Activated T-helper 17 cell treated with anti-CD3 and anti-CD28 coated beads, Interleukin-2, amount 50 U/mL, for 72 hours (primary cell): ENCODE results near the gene RIMBP2. TPM values are rescaled to one million over a fixed set of nuclear protein-coding genes. Genes with fewer than 3 reads are reported as not detected.

ENCODE experiments used
- ATAC-seq: fragments of 150-1000 bp; cut with Tn5 transposase; replicated peaks from 2 replicates; pipeline ENCODE4 v1.10.0; 2021; ENCODE audit warnings: mild to moderate bottlenecking, moderate library complexity
- H3K27ac Mint-ChIP-seq: one replicate; pipeline ENCODE4 v1.8.0; 2022; ENCODE audit warnings: mixed read lengths
- H3K27me3 Mint-ChIP-seq: one replicate; pipeline ENCODE4 v1.8.0; 2022; ENCODE audit warnings: mixed read lengths
- H3K36me3 Mint-ChIP-seq: one replicate; pipeline ENCODE4 v1.8.0; 2022; ENCODE audit warnings: low read depth, mild to moderate bottlenecking, mixed read lengths
- H3K4me1 Mint-ChIP-seq: one replicate; pipeline ENCODE4 v1.8.0; 2022; ENCODE audit warnings: mixed read lengths
- H3K4me3 Mint-ChIP-seq: one replicate; pipeline ENCODE4 v1.8.0; 2022; ENCODE audit warnings: mild to moderate bottlenecking, mixed read lengths
- H3K9me3 Mint-ChIP-seq: one replicate; pipeline ENCODE4 v1.8.0; 2022; ENCODE audit warnings: mixed read lengths
- total RNA-seq, 2 donors: library from RNA; stranded (reverse); gene quantifications; one replicate each; pipeline ENCODE4 v1.2.3, GENCODE V29; 2022

RIMBP2 gene
- total RNA-seq, 2 donors from 2014 or later = 0.29 TPM; not detected in 1

GRCh38 chr12:130574402-130574801 is 141.7 kb downstream of the RIMBP2 start:
- H3K27ac Mint-ChIP-seq = no peak overlapping the region
- peaks cover 14% of the 10 kb centered on the region for H3K27me3 Mint-ChIP-seq
- H3K9me3 Mint-ChIP-seq = peaks cover 5% of the 10 kb centered on the region
- no peaks in the 10 kb centered on the region for H3K36me3 Mint-ChIP-seq
- no peak for ATAC-seq
- no peaks in the 10 kb centered on the region for H3K4me1 Mint-ChIP-seq
- no peak overlapping the region for H3K4me3 Mint-ChIP-seq

DNA sequence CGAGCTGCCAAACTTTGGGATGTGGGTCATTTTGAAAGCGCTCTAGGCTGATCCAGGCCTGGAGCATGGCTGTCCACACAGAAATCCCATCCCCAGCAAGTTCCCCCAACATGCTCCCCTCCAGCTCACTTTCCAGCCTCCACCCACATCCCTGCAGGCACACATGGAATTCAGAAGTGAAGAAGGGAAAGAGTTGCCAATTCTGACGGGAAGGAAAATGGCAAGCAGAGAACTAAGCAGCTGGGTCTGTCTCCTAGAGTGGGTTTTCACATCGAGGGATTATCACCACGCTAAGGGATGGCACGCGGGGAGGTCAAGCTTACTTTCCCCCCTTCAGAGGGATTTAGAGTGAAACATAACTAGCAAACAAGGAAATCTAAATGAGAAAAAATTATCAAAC is 142.3 kb downstream of the RIMBP2 start:
- Mint-ChIP-seq H3K4me3 (no peak overlapping the region), H3K4me1 (no peaks in the 10 kb centered on the region), H3K9me3 (peaks cover 5% of the 10 kb centered on the region), H3K36me3 (no peaks in the 10 kb centered on the region), H3K27ac (no peak overlapping the region), H3K27me3 (peaks cover 14% of the 10 kb centered on the region)
- no peak for ATAC-seq

DNA sequence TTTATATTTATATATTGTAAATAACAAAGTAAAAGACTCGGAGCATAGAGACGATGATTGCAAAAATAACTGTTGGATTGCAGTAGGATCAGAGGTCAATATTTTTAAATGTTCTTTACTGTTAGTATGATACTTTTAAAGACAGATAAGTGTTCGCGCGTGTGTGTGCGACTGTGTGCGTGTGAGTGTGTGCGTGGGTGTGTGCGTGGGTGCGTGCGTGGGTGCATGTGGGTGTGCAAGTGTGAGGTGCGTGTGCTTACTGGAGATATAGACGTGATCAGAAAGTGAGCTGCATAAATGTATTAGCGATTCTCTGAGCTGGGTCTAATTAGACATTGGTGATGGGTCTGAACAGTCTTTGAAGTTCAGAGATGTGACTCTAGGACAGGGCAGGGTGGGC is 142.9 kb downstream of the RIMBP2 start:
- H3K9me3 Mint-ChIP-seq = peaks cover 5% of the 10 kb centered on the region
- H3K27ac Mint-ChIP-seq = no peak overlapping the region
- ATAC-seq = no peak
- no peaks in the 10 kb centered on the region for H3K36me3 Mint-ChIP-seq
- peaks cover 14% of the 10 kb centered on the region for H3K27me3 Mint-ChIP-seq
- no peak overlapping the region for H3K4me3 Mint-ChIP-seq
- no peaks in the 10 kb centered on the region for H3K4me1 Mint-ChIP-seq

- no peak for ATAC-seq
- no peaks in the 10 kb centered on the region for H3K4me1 Mint-ChIP-seq
Measured at GRCh38 chr12:130572553-130572952, 143.5 kb downstream of the RIMBP2 start.

DNA sequence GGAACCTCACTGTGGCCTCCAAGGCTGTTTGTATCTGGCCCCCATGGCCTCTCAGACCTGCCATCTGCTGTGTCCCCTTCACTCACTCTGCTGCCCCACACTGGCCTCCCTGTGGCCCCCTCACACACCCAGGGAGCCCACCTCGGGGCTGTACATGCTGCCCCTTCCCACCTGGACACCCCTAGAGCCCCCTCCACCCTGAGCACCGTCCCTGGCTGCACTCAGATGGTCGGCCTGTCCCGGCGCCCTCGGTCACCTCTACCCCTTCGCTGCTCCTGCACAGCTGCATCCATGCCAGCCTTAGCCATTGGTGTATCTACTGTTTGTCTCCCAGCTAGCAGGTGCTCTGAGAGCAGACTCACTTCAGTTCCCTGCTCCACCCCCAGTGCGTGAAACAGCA is 144.4 kb downstream of the RIMBP2 start:
- Mint-ChIP-seq H3K27me3 (peaks cover 16% of the 10 kb centered on the region), H3K4me3 (no peak overlapping the region), H3K4me1 (no peaks in the 10 kb centered on the region), H3K9me3 (peaks cover 7% of the 10 kb centered on the region), H3K27ac (no peak overlapping the region), H3K36me3 (no peaks in the 10 kb centered on the region)
- ATAC-seq = no peak

More at GRCh38 chr12:130572553-130572952, 143.5 kb downstream of the RIMBP2 start:
- peaks cover 5% of the 10 kb centered on the region for H3K9me3 Mint-ChIP-seq
- H3K36me3 Mint-ChIP-seq = no peaks in the 10 kb centered on the region
- no peak overlapping the region for H3K4me3 Mint-ChIP-seq
- no peak overlapping the region for H3K27ac Mint-ChIP-seq
- H3K27me3 Mint-ChIP-seq = peaks cover 14% of the 10 kb centered on the region

DNA sequence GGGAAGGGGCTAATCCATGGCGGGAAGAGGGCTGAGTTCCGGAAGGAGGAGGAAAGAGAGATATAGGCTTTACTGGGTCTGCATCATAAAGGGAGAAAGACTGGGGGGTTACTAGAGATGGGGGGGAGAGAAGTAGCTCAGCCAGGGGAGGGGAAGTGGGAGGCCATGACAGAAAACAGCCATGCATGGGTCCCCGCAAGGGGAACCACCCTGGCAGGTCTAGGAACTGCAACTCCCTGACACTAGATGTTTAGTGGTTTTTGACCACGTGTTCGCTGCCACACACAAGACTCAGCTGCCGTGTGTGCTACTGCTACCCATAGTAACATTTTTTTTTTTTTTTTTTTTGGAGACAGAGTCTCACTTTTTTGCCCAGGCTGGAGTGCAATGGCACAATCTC is 145.0 kb downstream of the RIMBP2 start:
- H3K4me1 Mint-ChIP-seq = no peaks in the 10 kb centered on the region

GRCh38 chr12:130569521-130569920 is 146.6 kb downstream of the RIMBP2 start:
- Mint-ChIP-seq H3K4me3 (no peak overlapping the region), H3K36me3 (no peaks in the 10 kb centered on the region), H3K9me3 (peaks cover 8% of the 10 kb centered on the region), H3K27me3 (peaks cover 14% of the 10 kb centered on the region), H3K4me1 (no peaks in the 10 kb centered on the region), H3K27ac (no peak overlapping the region)
- ATAC-seq = no peak

More for the DNA sequence above, 145.0 kb downstream of the RIMBP2 start:
- Mint-ChIP-seq H3K27ac (no peak overlapping the region), H3K36me3 (no peaks in the 10 kb centered on the region), H3K9me3 (peaks cover 8% of the 10 kb centered on the region), H3K4me3 (no peak overlapping the region), H3K27me3 (peaks cover 17% of the 10 kb centered on the region)
- no peak for ATAC-seq

DNA sequence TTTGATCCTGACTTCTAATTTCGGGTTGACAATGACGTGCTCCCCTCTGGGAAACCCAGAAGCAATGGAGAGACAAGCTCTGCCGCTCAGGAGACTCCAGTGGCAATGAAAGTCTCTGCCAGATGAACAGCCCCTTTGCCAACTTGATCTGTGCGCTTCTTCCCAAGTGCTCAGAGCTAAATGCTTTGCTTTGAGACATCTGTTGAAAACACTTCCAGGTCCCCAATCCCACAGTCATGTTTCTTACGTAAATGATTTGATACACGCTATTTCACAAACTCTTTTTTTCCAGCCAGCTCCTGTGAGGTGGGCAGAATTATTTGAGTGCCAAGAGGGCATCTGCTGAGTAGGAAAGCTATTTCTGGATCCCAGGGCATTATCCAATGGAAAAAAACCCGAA is 147.6 kb downstream of the RIMBP2 start:
- Mint-ChIP-seq H3K36me3 (no peaks in the 10 kb centered on the region), H3K9me3 (peaks cover 8% of the 10 kb centered on the region), H3K4me3 (no peak overlapping the region), H3K4me1 (no peaks in the 10 kb centered on the region), H3K27me3 (peaks cover 13% of the 10 kb centered on the region), H3K27ac (no peak overlapping the region)
- no peak for ATAC-seq

- H3K9me3 Mint-ChIP-seq = peaks cover 8% of the 10 kb centered on the region
- ATAC-seq = no peak
- no peak overlapping the region for H3K4me3 Mint-ChIP-seq
- no peaks in the 10 kb centered on the region for H3K4me1 Mint-ChIP-seq
- H3K27ac Mint-ChIP-seq = no peak overlapping the region
- peaks cover 10% of the 10 kb centered on the region for H3K27me3 Mint-ChIP-seq
- H3K36me3 Mint-ChIP-seq = no peaks in the 10 kb centered on the region
Measured at GRCh38 chr12:130568041-130568440, 148.1 kb downstream of the RIMBP2 start.

DNA sequence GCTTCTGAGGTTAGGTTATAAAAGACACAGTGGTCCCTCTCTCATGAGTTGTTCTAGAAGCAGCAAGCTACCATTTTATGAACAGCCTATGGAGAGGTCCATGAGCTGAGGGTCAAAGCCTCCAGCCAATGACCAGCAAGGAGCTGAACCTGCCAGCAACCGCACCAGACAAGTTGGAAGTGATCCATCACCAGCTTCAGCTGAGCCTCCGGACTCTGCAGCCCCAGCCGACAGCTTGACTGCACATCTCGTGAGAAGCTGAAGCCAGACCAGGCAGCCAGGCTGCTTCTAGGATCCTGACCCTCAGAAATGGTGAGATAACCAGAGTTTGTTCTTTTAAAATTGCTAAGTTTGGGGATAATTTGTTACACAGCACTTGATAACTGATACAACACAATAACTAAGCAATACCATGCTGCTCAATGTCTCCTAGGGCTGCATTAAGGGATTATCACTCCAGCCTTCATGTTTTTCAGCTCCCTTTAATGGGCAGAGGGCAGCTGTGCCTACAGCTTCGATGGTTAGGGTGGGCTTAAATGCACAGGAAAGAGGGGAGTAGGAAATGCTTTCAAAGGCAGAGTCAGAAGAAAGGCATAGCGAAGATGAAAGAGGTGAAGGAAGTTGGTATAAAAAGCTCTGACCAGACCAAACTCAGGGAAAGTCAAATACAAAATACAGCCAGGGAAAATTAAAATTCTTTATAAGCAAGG is 149.5 kb downstream of the RIMBP2 start:
- no peak overlapping the region for H3K27ac Mint-ChIP-seq

GRCh38 chr12:130565189-130565588 is 150.9 kb downstream of the RIMBP2 start:
- Mint-ChIP-seq H3K36me3 (no peaks in the 10 kb centered on the region), H3K4me3 (no peak overlapping the region), H3K9me3 (peaks cover 4% of the 10 kb centered on the region), H3K27me3 (peaks cover 6% of the 10 kb centered on the region), H3K4me1 (no peaks in the 10 kb centered on the region), H3K27ac (no peak overlapping the region)
- no peak for ATAC-seq

More for the DNA sequence above, 149.5 kb downstream of the RIMBP2 start:
- no peaks in the 10 kb centered on the region for H3K4me1 Mint-ChIP-seq
- no peak overlapping the region for H3K4me3 Mint-ChIP-seq
- peaks cover 10% of the 10 kb centered on the region for H3K27me3 Mint-ChIP-seq
- ATAC-seq = no peak
- no peaks in the 10 kb centered on the region for H3K36me3 Mint-ChIP-seq
- peaks cover 8% of the 10 kb centered on the region for H3K9me3 Mint-ChIP-seq

- no peak overlapping the region for H3K27ac Mint-ChIP-seq
- H3K36me3 Mint-ChIP-seq = no peaks in the 10 kb centered on the region
- H3K4me1 Mint-ChIP-seq = no peaks in the 10 kb centered on the region
- ATAC-seq = no peak
- H3K4me3 Mint-ChIP-seq = no peak overlapping the region
- H3K27me3 Mint-ChIP-seq = peaks cover 6% of the 10 kb centered on the region
- H3K9me3 Mint-ChIP-seq = peaks cover 4% of the 10 kb centered on the region
Measured at GRCh38 chr12:130563323-130563722, 152.8 kb downstream of the RIMBP2 start.

DNA sequence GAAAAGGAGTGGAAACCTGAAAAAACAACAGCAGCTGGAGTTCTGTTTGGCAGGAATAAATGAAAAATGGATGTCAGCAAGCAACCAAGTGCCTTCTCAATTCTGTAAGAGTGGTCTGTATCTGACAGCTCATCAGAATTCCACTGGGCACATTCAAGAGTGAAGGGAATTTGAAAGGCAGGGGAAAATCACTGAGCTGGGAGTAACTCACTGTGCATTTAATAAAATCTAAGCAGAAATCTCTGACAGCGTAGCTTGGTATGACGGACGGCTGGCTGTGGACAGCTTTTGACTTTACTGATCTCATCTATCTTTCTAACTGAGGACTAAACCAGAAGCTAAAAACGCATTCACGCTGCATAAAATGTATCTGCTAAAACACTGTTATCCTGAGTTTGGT is 153.4 kb downstream of the RIMBP2 start:
- Mint-ChIP-seq H3K27ac (no peak overlapping the region), H3K36me3 (no peaks in the 10 kb centered on the region), H3K9me3 (peaks cover 4% of the 10 kb centered on the region), H3K4me3 (no peak overlapping the region), H3K4me1 (no peaks in the 10 kb centered on the region), H3K27me3 (peaks cover 6% of the 10 kb centered on the region)
- ATAC-seq = no peak

DNA sequence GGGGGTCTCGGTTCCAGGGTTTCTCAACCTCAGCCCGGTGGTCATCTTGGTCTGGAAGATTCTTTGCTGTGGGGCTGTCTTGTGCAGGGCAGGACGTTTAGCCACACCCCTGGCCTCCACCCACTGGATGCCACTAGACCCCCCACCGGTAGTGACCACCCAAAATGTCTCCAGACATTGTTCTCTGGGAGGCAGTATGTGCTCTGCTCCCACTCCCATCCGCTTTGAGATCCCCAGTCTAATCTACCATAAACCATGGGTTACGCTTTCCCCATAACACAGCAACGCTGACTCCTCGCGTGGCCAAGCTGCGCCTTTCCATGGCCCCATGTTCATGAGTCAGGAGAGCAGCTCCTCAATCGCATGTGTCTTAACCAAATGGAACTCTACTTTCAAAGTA is 155.8 kb downstream of the RIMBP2 start:
- Mint-ChIP-seq H3K27ac (no peak overlapping the region), H3K27me3 (peaks cover 7% of the 10 kb centered on the region), H3K9me3 (no peaks in the 10 kb centered on the region), H3K4me3 (no peak overlapping the region), H3K4me1 (no peaks in the 10 kb centered on the region), H3K36me3 (no peaks in the 10 kb centered on the region)
- ATAC-seq = no peak

DNA sequence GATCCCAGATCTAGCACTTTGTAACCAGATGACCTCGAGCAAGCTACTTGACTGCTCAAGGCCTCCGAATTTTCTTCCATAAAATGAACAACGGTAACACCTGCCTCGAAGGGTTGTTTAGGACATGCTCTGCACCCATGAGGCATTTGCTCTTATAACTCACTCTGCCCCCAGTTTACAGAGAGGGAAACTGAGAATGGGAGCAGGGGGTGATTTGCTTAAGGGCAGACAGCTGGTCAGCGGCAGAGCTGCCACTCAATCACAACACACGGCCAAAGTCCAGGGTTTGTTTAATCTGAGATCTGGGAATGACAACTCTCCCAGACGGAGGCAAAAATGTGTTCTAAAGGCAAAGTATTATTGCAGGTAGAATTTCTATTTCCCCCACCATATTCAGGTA is 156.3 kb downstream of the RIMBP2 start:
- no peak for ATAC-seq
- Mint-ChIP-seq H3K9me3 (no peaks in the 10 kb centered on the region), H3K27ac (no peak overlapping the region), H3K36me3 (no peaks in the 10 kb centered on the region), H3K4me3 (no peak overlapping the region), H3K27me3 (peaks cover 7% of the 10 kb centered on the region), H3K4me1 (no peaks in the 10 kb centered on the region)
